Panc1 (cell line): ENCODE results near the gene TGM4. TPM values are rescaled to one million over a fixed set of nuclear protein-coding genes. Genes with fewer than 3 reads are reported as not detected.

Experiments used
- ATAC-seq: fragments of 200-7000 bp; cut with Tn5 transposase; 2 replicates; pipeline ENCODE4 v1.9.1; 2020; ENCODE audit warnings: mild to moderate bottlenecking, moderate library complexity
- BruUV-seq: library from RNA; stranded (reverse); fragments of 400-500 nt; replicated peaks from 2 replicates; lab custom pipeline; 2021; lab: Mats Ljungman, UMichigan
- CTCF ChIA-PET: fragments of 300-600 bp; sonication (Branson Sonifier 250); formaldehyde crosslinking; loops from one replicate; lab custom pipeline; 2022; ENCODE audit warnings: antibody characterized with exemption; lab: Charles Lee
- POLR2A ChIA-PET: fragments of 300-600 bp; sonication (Branson Sonifier 250); formaldehyde crosslinking; loops from one replicate; lab custom pipeline; 2022; ENCODE audit warnings: antibody characterized with exemption; lab: Charles Lee
- DNase-seq: peaks from one replicate; pipeline ENCODE4 v3.0.0-alpha.2; 2010; ENCODE audit warnings: low read depth, low spot score
- H3K27ac ChIP-seq: 2 replicates; pipeline ENCODE4 v1.5.1; 2011; ENCODE audit warnings: mild to moderate bottlenecking, low read length, inconsistent platforms
- H3K27me3 ChIP-seq: fragments of 200-500 bp; sonication (Bioruptor generic); 2 replicates; pipeline ENCODE4 v1.6.0; 2014; ENCODE audit warnings: low read length, inconsistent platforms; ENCODE audit not compliant: control insufficient read depth, insufficient read depth
- H3K36me3 ChIP-seq: fragments of 200-500 bp; sonication (Bioruptor generic); 2 replicates; pipeline ENCODE4 v1.5.1; 2014; ENCODE audit warnings: inconsistent platforms, mild to moderate bottlenecking, low read length, moderate library complexity; ENCODE audit not compliant: control insufficient read depth, insufficient read depth
- H3K4me1 ChIP-seq: 2 replicates; pipeline ENCODE4 v1.5.1; 2011; ENCODE audit warnings: inconsistent platforms, mild to moderate bottlenecking, low read length, moderate library complexity; ENCODE audit not compliant: control insufficient read depth, insufficient read depth
- H3K4me3 ChIP-seq, 2 experiments: 2 replicates each; pipeline ENCODE4 v1.5.1; 2011 to 2012; ENCODE audit warnings: low read depth in 2 of 2, low read length in 2 of 2, mild to moderate bottlenecking in 2 of 2, inconsistent platforms in 1 of 2, moderate library complexity in 1 of 2
- H3K9me3 ChIP-seq: fragments of 200-500 bp; sonication (Bioruptor generic); 2 replicates; pipeline ENCODE4 v1.5.1; 2014; ENCODE audit warnings: low read depth, mild to moderate bottlenecking, inconsistent platforms, low read length, moderate library complexity; ENCODE audit not compliant: control insufficient read depth, insufficient read depth
- POLR2AphosphoS5 ChIP-seq: IDR thresholded peaks from 2 replicates; pipeline ENCODE4 v1.6.1; 2012; ENCODE audit warnings: mild to moderate bottlenecking, low read depth, low read length, moderate library complexity
- SIN3A ChIP-seq: IDR thresholded peaks from 2 replicates; pipeline ENCODE4 v1.6.1; 2012; ENCODE audit warnings: low read depth, mild to moderate bottlenecking, low read length, moderate library complexity, borderline replicate concordance; ENCODE audit not compliant: insufficient read depth
- TCF7L2 ChIP-seq: IDR thresholded peaks from 2 replicates; pipeline ENCODE4 v1.6.1; 2011; ENCODE audit warnings: mild to moderate bottlenecking, low read depth, low read length, inconsistent platforms
- in situ Hi-C: cut with HindIII; loops from 2 replicates; pipeline ENCODE4 v1.10.0; 2016; ENCODE audit warnings: low sequenced_read_pairs, low pct_unique_long_range_greater_than_20kb
- intact Hi-C: fragments of 100-400 bp; cut with micrococcal nuclease; formaldehyde crosslinking; loops from one replicate; pipeline ENCODE4 v1.10.0; 2022; ENCODE audit not compliant: unreplicated experiment
- total RNA-seq: library from RNA; stranded (reverse); gene quantifications from one replicate; pipeline ENCODE4 v1.2.1, GENCODE V29; 2021; ENCODE audit not compliant: unreplicated experiment
- TF ChIP-seq, protein P1 (sequence below): fragments of 450-650 bp; IDR thresholded peaks from 2 replicates; pipeline ENCODE4 v1.5.1; 2017; ENCODE audit warnings: mild to moderate bottlenecking
- TF ChIP-seq, protein P2 (sequence below), 2 experiments: IDR thresholded peaks; 2 replicates each; pipeline ENCODE4 v1.6.1; 2011 to 2012; ENCODE audit warnings: low read depth in 2 of 2, control low read depth in 1 of 2, low read length in 1 of 2, mild to moderate bottlenecking in 1 of 2, moderate library complexity in 1 of 2; ENCODE audit not compliant: insufficient read depth in 1 of 2

Gene TGM4
- total RNA-seq, 1 experiment from 2014 or later = 0.46 TPM

DNA sequence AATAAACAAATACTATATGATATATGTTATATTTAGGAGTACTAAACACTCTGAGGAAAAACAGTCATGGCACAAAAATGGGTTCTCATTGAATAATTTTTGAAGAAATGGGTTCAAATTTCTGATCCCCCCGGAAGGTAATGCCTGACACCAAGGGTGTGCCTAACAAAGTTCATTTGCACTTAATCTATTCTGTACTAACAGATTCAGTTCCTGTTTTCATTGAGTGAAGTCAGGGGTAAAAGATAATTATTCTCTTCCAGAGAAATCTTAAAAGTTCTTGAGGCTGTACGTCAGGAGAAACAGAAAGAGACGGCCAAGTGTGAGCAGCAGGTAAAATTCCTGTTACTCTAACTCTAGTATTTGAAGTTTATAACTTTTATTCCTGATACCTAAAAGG is 47.2 kb upstream of the TGM4 start:
- DNase-seq (no peak), ATAC-seq (no peak)
- Histone ChIP-seq H3K27ac (no peak overlapping the region), H3K27me3 (no peaks in the 10 kb centered on the region), H3K9me3 (no peaks in the 10 kb centered on the region), H3K4me1 (no peaks in the 10 kb centered on the region), H3K36me3 (peaks cover 18% of the 10 kb centered on the region; the same call in 1 of the 2 replicates), H3K4me3 (no peak overlapping the region)
- BruUV-seq = no TSS peak
- in situ Hi-C loops = no loop called here
- POLR2A ChIA-PET = no interaction called here
- TF ChIP-seq SIN3A = no peak
- no peak for TF ChIP-seq TCF7L2
- TF ChIP-seq, protein P1, sequence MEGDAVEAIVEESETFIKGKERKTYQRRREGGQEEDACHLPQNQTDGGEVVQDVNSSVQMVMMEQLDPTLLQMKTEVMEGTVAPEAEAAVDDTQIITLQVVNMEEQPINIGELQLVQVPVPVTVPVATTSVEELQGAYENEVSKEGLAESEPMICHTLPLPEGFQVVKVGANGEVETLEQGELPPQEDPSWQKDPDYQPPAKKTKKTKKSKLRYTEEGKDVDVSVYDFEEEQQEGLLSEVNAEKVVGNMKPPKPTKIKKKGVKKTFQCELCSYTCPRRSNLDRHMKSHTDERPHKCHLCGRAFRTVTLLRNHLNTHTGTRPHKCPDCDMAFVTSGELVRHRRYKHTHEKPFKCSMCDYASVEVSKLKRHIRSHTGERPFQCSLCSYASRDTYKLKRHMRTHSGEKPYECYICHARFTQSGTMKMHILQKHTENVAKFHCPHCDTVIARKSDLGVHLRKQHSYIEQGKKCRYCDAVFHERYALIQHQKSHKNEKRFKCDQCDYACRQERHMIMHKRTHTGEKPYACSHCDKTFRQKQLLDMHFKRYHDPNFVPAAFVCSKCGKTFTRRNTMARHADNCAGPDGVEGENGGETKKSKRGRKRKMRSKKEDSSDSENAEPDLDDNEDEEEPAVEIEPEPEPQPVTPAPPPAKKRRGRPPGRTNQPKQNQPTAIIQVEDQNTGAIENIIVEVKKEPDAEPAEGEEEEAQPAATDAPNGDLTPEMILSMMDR = no peak
- TF ChIP-seq, protein P2, sequence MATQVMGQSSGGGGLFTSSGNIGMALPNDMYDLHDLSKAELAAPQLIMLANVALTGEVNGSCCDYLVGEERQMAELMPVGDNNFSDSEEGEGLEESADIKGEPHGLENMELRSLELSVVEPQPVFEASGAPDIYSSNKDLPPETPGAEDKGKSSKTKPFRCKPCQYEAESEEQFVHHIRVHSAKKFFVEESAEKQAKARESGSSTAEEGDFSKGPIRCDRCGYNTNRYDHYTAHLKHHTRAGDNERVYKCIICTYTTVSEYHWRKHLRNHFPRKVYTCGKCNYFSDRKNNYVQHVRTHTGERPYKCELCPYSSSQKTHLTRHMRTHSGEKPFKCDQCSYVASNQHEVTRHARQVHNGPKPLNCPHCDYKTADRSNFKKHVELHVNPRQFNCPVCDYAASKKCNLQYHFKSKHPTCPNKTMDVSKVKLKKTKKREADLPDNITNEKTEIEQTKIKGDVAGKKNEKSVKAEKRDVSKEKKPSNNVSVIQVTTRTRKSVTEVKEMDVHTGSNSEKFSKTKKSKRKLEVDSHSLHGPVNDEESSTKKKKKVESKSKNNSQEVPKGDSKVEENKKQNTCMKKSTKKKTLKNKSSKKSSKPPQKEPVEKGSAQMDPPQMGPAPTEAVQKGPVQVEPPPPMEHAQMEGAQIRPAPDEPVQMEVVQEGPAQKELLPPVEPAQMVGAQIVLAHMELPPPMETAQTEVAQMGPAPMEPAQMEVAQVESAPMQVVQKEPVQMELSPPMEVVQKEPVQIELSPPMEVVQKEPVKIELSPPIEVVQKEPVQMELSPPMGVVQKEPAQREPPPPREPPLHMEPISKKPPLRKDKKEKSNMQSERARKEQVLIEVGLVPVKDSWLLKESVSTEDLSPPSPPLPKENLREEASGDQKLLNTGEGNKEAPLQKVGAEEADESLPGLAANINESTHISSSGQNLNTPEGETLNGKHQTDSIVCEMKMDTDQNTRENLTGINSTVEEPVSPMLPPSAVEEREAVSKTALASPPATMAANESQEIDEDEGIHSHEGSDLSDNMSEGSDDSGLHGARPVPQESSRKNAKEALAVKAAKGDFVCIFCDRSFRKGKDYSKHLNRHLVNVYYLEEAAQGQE (IDR thresholded peaks at IDR 0.05; ENCODE audit: insufficient read depth in 1 of 2, low read depth in 2 of 2, low read length in 1 of 2) = no peak
- no peak for TF ChIP-seq POLR2AphosphoS5
- intact Hi-C loops = no loop called here
- CTCF ChIA-PET = no interaction called here

DNA sequence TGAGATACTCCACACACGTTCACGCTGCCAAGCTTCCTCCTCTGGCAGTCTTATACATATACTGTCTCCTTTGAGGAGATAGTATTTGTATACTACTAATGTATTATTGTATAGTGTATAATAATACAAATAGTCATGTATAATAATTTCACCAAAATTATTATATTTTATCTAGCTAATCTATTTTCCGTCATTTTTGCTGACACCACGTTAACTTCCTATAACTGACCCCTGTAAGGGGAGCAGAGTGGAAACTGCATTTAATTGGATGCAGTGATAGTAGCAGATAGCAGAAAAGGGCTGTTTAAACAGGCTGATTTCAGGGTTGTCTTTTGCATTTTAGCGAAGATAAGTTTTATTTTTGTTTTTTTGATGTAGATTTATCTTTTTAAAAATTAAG is 43.2 kb upstream of the TGM4 start:
- TF ChIP-seq, protein P2 (IDR thresholded peaks at IDR 0.05; ENCODE audit: insufficient read depth in 1 of 2, low read depth in 2 of 2, low read length in 1 of 2) = no peak
- H3K4me1 ChIP-seq = no peaks in the 10 kb centered on the region
- POLR2A ChIA-PET = no interaction called here

More for the DNA sequence above, 43.2 kb upstream of the TGM4 start:
- in situ Hi-C loops (no loop called here), intact Hi-C loops (no loop called here)
- no TSS peak for BruUV-seq
- Histone ChIP-seq H3K36me3 (peaks cover 17% of the 10 kb centered on the region; the same call in 1 of the 2 replicates), H3K4me3 (no peak overlapping the region), H3K27me3 (no peaks in the 10 kb centered on the region), H3K27ac (no peak overlapping the region), H3K9me3 (no peaks in the 10 kb centered on the region)
- DNase-seq = no peak
- no peak for ATAC-seq
- CTCF ChIA-PET = no interaction called here
